Neuronal stem cell (in vitro differentiated cells): ENCODE measurements around the gene PROM1.

Experiments used
- DNase-seq: peaks from one replicate; pipeline ENCODE4 v3.0.0-alpha.2; 2013; ENCODE audit warnings: low spot score
- H2AFZ ChIP-seq: one replicate; pipeline ENCODE4 v1.6.1; 2013; ENCODE audit warnings: mild to moderate bottlenecking, low read length, inconsistent platforms
- H2AK5ac ChIP-seq: 2 replicates; pipeline ENCODE4 v1.6.1; 2013; ENCODE audit warnings: low read depth, mild to moderate bottlenecking, inconsistent platforms, low read length, moderate library complexity, mixed read lengths
- H2BK120ac ChIP-seq: 2 replicates; pipeline ENCODE4 v1.6.1; 2013; ENCODE audit warnings: low read depth, mild to moderate bottlenecking, inconsistent platforms, low read length, moderate library complexity, mixed read lengths
- H2BK12ac ChIP-seq: one replicate; pipeline ENCODE4 v1.6.1; 2013; ENCODE audit warnings: low read length, inconsistent platforms
- H2BK15ac ChIP-seq: 2 replicates; pipeline ENCODE4 v1.6.1; 2013; ENCODE audit warnings: mild to moderate bottlenecking, low read length, inconsistent platforms, mixed read lengths
- H2BK5ac ChIP-seq: one replicate; pipeline ENCODE4 v1.6.1; 2013; ENCODE audit warnings: inconsistent platforms, mild to moderate bottlenecking, low read length, moderate library complexity
- H3K14ac ChIP-seq: one replicate; pipeline ENCODE4 v1.6.1; 2013; ENCODE audit warnings: low read length, inconsistent platforms
- H3K18ac ChIP-seq: 2 replicates; pipeline ENCODE4 v1.6.1; 2013; ENCODE audit warnings: low read length, inconsistent platforms
- H3K23ac ChIP-seq: 2 replicates; pipeline ENCODE4 v1.6.1; 2013; ENCODE audit warnings: low read depth, mild to moderate bottlenecking, mixed read lengths, low read length, inconsistent platforms; ENCODE audit not compliant: poor library complexity
- H3K27ac ChIP-seq: replicated peaks from 3 replicates; pipeline ENCODE4 v1.5.1; 2013; ENCODE audit warnings: low read length, inconsistent platforms
- H3K27me3 ChIP-seq, 3 experiments: 2 replicates each; pipeline ENCODE4 v1.6.1; 2013; ENCODE audit warnings: low read length in 3 of 3, mild to moderate bottlenecking in 2 of 3, inconsistent platforms in 1 of 3, low read depth in 1 of 3, mixed read lengths in 1 of 3, moderate library complexity in 1 of 3; ENCODE audit not compliant: control insufficient read depth in 3 of 3, insufficient read depth in 3 of 3
- H3K36me3 ChIP-seq, 2 donors: replicated peaks in 1 of 2; 2 replicates each; pipeline ENCODE4 v1.6.1; 2013; ENCODE audit warnings: low read length in 2 of 2; ENCODE audit not compliant: control insufficient read depth in 2 of 2, insufficient read depth in 2 of 2
- H3K4ac ChIP-seq: 2 replicates; pipeline ENCODE4 v1.6.1; 2013; ENCODE audit warnings: inconsistent platforms, mild to moderate bottlenecking, low read length, moderate library complexity
- H3K4me1 ChIP-seq, 2 donors: 1 replicate in 1 of 2; 2 replicates in 1 of 2; pipeline ENCODE4 v1.6.1; 2013; ENCODE audit warnings: low read length in 2 of 2, low read depth in 1 of 2; ENCODE audit not compliant: control insufficient read depth in 2 of 2, insufficient read depth in 1 of 2
- H3K4me2 ChIP-seq: one replicate; pipeline ENCODE4 v1.6.1; 2013; ENCODE audit warnings: mild to moderate bottlenecking, low read length, inconsistent platforms; ENCODE audit not compliant: insufficient read depth, poor library complexity, severe bottlenecking
- H3K4me3 ChIP-seq, 2 donors: 2 replicates each; pipeline ENCODE4 v1.5.1; 2013; ENCODE audit warnings: low read length in 2 of 2, mild to moderate bottlenecking in 2 of 2, inconsistent platforms in 1 of 2, moderate library complexity in 1 of 2
- H3K79me1 ChIP-seq: one replicate; pipeline ENCODE4 v1.6.1; 2013; ENCODE audit warnings: low read depth, mild to moderate bottlenecking, inconsistent platforms, low read length, moderate library complexity
- H3K9ac ChIP-seq: one replicate; pipeline ENCODE4 v1.6.1; 2013; ENCODE audit warnings: mild to moderate bottlenecking, low read depth, low read length, inconsistent platforms; ENCODE audit not compliant: poor library complexity
- H3K9me3 ChIP-seq, 2 donors: replicated peaks in 1 of 2; 2 replicates each; pipeline versions ENCODE3 to v1.6.1; 2013; ENCODE audit warnings: low read length in 2 of 2, mild to moderate bottlenecking in 2 of 2, inconsistent platforms in 1 of 2, low read depth in 1 of 2, mixed read lengths in 1 of 2, moderate library complexity in 1 of 2; ENCODE audit not compliant: control insufficient read depth in 2 of 2, insufficient read depth in 1 of 2
- H4K8ac ChIP-seq: one replicate; pipeline ENCODE4 v1.6.1; 2013; ENCODE audit warnings: low read depth, mild to moderate bottlenecking, inconsistent platforms, low read length, moderate library complexity
- H4K91ac ChIP-seq: one replicate; pipeline ENCODE4 v1.6.1; 2013; ENCODE audit warnings: low read length, low read depth, mild to moderate bottlenecking, inconsistent platforms; ENCODE audit not compliant: poor library complexity
- WGBS, 2 donors: extraction: QIAGEN DNeasy Blood & Tissue Kit; methylation state at CpG; one replicate each; pipeline ENCODE4 v1.1.7; 2013; ENCODE audit warnings: missing lambda C conversion rate in 2 of 2, mixed read lengths in 1 of 2; ENCODE audit not compliant: insufficient read length in 2 of 2, insufficient replicate concordance in 1 of 2; ENCODE audit errors: extremely low coverage in 2 of 2; 5-methylcytosine and 5-hydroxymethylcytosine counted together

PROM1 gene

GRCh38 chr4:15928883-15929282 is 154.9 kb downstream of the PROM1 start:
- no peak overlapping the region for H3K4me2 ChIP-seq
- no peak overlapping the region for H2BK15ac ChIP-seq
- no peak overlapping the region for H3K4me3 ChIP-seq
- no peak overlapping the region for H2BK120ac ChIP-seq
- H3K14ac ChIP-seq = no peak overlapping the region
- no peak overlapping the region for H2BK12ac ChIP-seq
- no peak overlapping the region for H2BK5ac ChIP-seq
- H4K91ac ChIP-seq = no peak overlapping the region
- no peak overlapping the region for H3K9ac ChIP-seq
- H2AK5ac ChIP-seq = no peak overlapping the region
- no peaks in the 10 kb centered on the region for H3K4me1 ChIP-seq
- no peak overlapping the region for H3K27ac ChIP-seq
- H3K79me1 ChIP-seq = no peaks in the 10 kb centered on the region
- H3K23ac ChIP-seq = no peak overlapping the region
- no peaks in the 10 kb centered on the region for H3K9me3 ChIP-seq
- no peaks in the 10 kb centered on the region for H3K36me3 ChIP-seq
- no peak overlapping the region for H4K8ac ChIP-seq
- no peak overlapping the region for H3K18ac ChIP-seq
- WGBS, 2 donors = no CpG with 5 or more reads among the region's 5 CpGs
- no peak for DNase-seq
- H3K27me3 ChIP-seq = peaks cover 0 to 7% (median 0%) of the 10 kb centered on the region in 3 experiments
- no peak overlapping the region for H3K4ac ChIP-seq
- H2AFZ ChIP-seq = no peak overlapping the region

GRCh38 chr4:15926486-15926885 is 157.3 kb downstream of the PROM1 start:
- no peak overlapping the region for H3K4ac ChIP-seq
- H3K9me3 ChIP-seq = no peaks in the 10 kb centered on the region
- H3K14ac ChIP-seq = no peak overlapping the region
- H2BK12ac ChIP-seq = no peak overlapping the region
- H2BK5ac ChIP-seq = no peak overlapping the region
- no peak overlapping the region for H4K8ac ChIP-seq
- no peak overlapping the region for H3K18ac ChIP-seq
- no peak overlapping the region for H3K4me2 ChIP-seq
- no peak overlapping the region for H2AK5ac ChIP-seq
- no peak overlapping the region for H2AFZ ChIP-seq
- H2BK15ac ChIP-seq = no peak overlapping the region
- H3K4me3 ChIP-seq = no peak overlapping the region
- H3K27me3 ChIP-seq = peaks cover 0 to 8% (median 0%) of the 10 kb centered on the region in 3 experiments
- H4K91ac ChIP-seq = no peak overlapping the region
- DNase-seq = no peak
- H2BK120ac ChIP-seq = no peak overlapping the region
- no CpG with 5 or more reads among the region's 7 CpGs for WGBS, 2 donors
- no peak overlapping the region for H3K23ac ChIP-seq
- H3K36me3 ChIP-seq = no peaks in the 10 kb centered on the region
- no peaks in the 10 kb centered on the region for H3K79me1 ChIP-seq
- no peaks in the 10 kb centered on the region for H3K4me1 ChIP-seq
- H3K27ac ChIP-seq = no peak overlapping the region
- H3K9ac ChIP-seq = no peak overlapping the region

GRCh38 chr4:15925830-15926229 is 158.0 kb downstream of the PROM1 start:
- no peak overlapping the region for H2BK15ac ChIP-seq
- no peak overlapping the region for H3K4me2 ChIP-seq
- DNase-seq = no peak
- no peak overlapping the region for H4K91ac ChIP-seq
- no peak overlapping the region for H2AFZ ChIP-seq
- no peak overlapping the region for H2BK120ac ChIP-seq
- no peaks in the 10 kb centered on the region for H3K9me3 ChIP-seq
- H3K36me3 ChIP-seq = no peaks in the 10 kb centered on the region
- no peak overlapping the region for H3K23ac ChIP-seq
- no peak overlapping the region for H3K18ac ChIP-seq
- H3K4me1 ChIP-seq = no peaks in the 10 kb centered on the region
- H2BK12ac ChIP-seq = no peak overlapping the region
- no peak overlapping the region for H3K14ac ChIP-seq
- no peak overlapping the region for H3K4ac ChIP-seq
- no peak overlapping the region for H3K4me3 ChIP-seq
- H4K8ac ChIP-seq = no peak overlapping the region
- H3K27me3 ChIP-seq = peaks cover 0 to 8% (median 0%) of the 10 kb centered on the region in 3 experiments
- H3K27ac ChIP-seq = no peak overlapping the region
- no peak overlapping the region for H2BK5ac ChIP-seq
- H3K79me1 ChIP-seq = no peaks in the 10 kb centered on the region
- WGBS, 2 donors = no CpG with 5 or more reads among the region's 3 CpGs
- no peak overlapping the region for H3K9ac ChIP-seq
- no peak overlapping the region for H2AK5ac ChIP-seq

- Histone ChIP-seq H2BK5ac (no peak overlapping the region), H3K4me1 (no peaks in the 10 kb centered on the region), H3K18ac (no peak overlapping the region), H3K4me2 (no peak overlapping the region), H3K79me1 (no peaks in the 10 kb centered on the region), H3K4ac (no peak overlapping the region), H2AK5ac (no peak overlapping the region), H2BK120ac (no peak overlapping the region), H4K8ac (no peak overlapping the region), H2AFZ (no peak overlapping the region), H3K36me3 (no peaks in the 10 kb centered on the region), H3K4me3 (no peak overlapping the region), H3K27ac (no peak overlapping the region), H3K9me3 (no peaks in the 10 kb centered on the region), H3K23ac (no peak overlapping the region), H3K27me3 (peaks cover 0 to 3% (median 0%) of the 10 kb centered on the region in 3 experiments), H3K14ac (no peak overlapping the region), H4K91ac (no peak overlapping the region), H2BK12ac (no peak overlapping the region), H2BK15ac (no peak overlapping the region), H3K9ac (no peak overlapping the region)
- WGBS, 2 donors = no CpG with 5 or more reads among the region's 1 CpG
- DNase-seq = no peak
These were observed 162.3 kb downstream of the PROM1 start for GRCh38 chr4:15921592-15921932.
